ENCODE data around the gene ZBTB14.

Gene ZBTB14

GRCh38 chr18:5288517-5288935 is 7.0 kb downstream of the ZBTB14 start:
- DNase-seq: no peak

- no peak for DNase-seq
Measured at GRCh38 chr18:5287854-5288253, 7.7 kb downstream of the ZBTB14 start.

- DNase-seq: no peak
Measured at GRCh38 chr18:5286525-5286924, 9.0 kb downstream of the ZBTB14 start.

- DNase-seq: no peak
Measured at GRCh38 chr18:5285326-5285725, 10.2 kb downstream of the ZBTB14 start.

GRCh38 chr18:5284808-5285207 is 10.7 kb downstream of the ZBTB14 start:
- no peak for DNase-seq

- DNase-seq: no peak
Measured at GRCh38 chr18:5282770-5283169, 12.8 kb downstream of the ZBTB14 start.

- no peak for DNase-seq
Measured at GRCh38 chr18:5276947-5277346, 18.6 kb downstream of the ZBTB14 start.

- no peak for DNase-seq
Measured at GRCh38 chr18:5275872-5276271, 19.7 kb downstream of the ZBTB14 start.

GRCh38 chr18:5268874-5269273 is 26.7 kb downstream of the ZBTB14 start:
- DNase-seq: no peak

GRCh38 chr18:5266721-5267120 is 28.8 kb downstream of the ZBTB14 start:
- DNase-seq: no peak

GRCh38 chr18:5253910-5254309 is 41.6 kb downstream of the ZBTB14 start:
- no peak for DNase-seq

- DNase-seq: no peak
Measured at GRCh38 chr18:5251117-5251516, 44.4 kb downstream of the ZBTB14 start.

GRCh38 chr18:5250603-5251002 is 44.9 kb downstream of the ZBTB14 start:
- no peak for DNase-seq

- DNase-seq: no peak
Measured at GRCh38 chr18:5244941-5245340, 50.6 kb downstream of the ZBTB14 start.

GRCh38 chr18:5239447-5239846 is 56.1 kb downstream of the ZBTB14 start:
- no peak for DNase-seq
